ENCODE data around the gene NUDT17.

- no peak for TF ChIP-seq EZH2 (IDR thresholded peaks at IDR 0.05; ENCODE audit: borderline replicate concordance, insufficient read depth, low read length, poor library complexity, severe bottlenecking)
- no peak for TF ChIP-seq CTCF (IDR thresholded peaks at IDR 0.05; ENCODE audit: poor library complexity, severe bottlenecking)
- no peak for TF ChIP-seq REST (IDR thresholded peaks at IDR 0.05; ENCODE audit: borderline replicate concordance)
- TF ChIP-seq POLR2AphosphoS5 (IDR thresholded peaks at IDR 0.05) = no peak
- TF ChIP-seq MXI1 (conservative IDR thresholded peaks at IDR 0.05; ENCODE audit: poor library complexity, severe bottlenecking) = peak; percentile 0
- TF ChIP-seq TAF1 (IDR thresholded peaks at IDR 0.05; ENCODE audit: low read depth) = no peak
- no peak for TF ChIP-seq EP300 (conservative IDR thresholded peaks at IDR 0.05; ENCODE audit: poor library complexity, severe bottlenecking)
- no peak for TF ChIP-seq SMC3 (conservative IDR thresholded peaks at IDR 0.05; ENCODE audit: poor library complexity)
- no peak for TF ChIP-seq RAD21 (conservative IDR thresholded peaks at IDR 0.05)
Measured at GRCh38 chr1:145858238-145858900, 12.9 kb downstream of the NUDT17 start.

Measured in neural cell (in vitro differentiated cells).